ENCODE results near the gene FRMD5. TPM values are rescaled to one million over a fixed set of nuclear protein-coding genes. Genes with fewer than 3 reads are reported as not detected.

FRMD5 gene
- polyA plus RNA-seq, 1 donor from 2014 or later, result 25.8 TPM

DNA sequence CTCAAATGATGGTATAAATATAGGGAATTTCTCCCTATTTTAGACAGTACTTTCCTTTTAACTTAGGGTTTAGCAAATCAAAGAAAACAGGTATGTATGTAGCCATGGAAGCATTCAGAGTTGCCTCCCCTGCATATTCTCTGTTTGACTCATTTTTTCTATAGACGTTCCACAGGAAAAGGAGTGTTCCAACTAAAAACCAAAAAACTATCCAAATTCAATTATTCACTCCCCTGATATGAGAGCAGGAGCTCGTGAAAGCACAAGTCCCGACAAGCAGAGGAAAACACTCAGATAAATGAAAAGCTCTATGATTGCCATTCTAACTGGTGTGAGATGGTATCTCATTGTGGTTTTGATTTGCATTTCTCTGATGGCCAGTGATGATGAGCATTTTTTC lies 119.5 kb downstream of the FRMD5 start:
- H3F3A ChIP-seq (ENCODE audit: insufficient read depth, low read length, poor library complexity, severe bottlenecking), result no peaks in the 10 kb centered on the region
- no peak for TF ChIP-seq EZH2 (IDR thresholded peaks at IDR 0.05; ENCODE audit: borderline replicate concordance, insufficient read depth, low read length, poor library complexity, severe bottlenecking)
- TF ChIP-seq, protein P1, sequence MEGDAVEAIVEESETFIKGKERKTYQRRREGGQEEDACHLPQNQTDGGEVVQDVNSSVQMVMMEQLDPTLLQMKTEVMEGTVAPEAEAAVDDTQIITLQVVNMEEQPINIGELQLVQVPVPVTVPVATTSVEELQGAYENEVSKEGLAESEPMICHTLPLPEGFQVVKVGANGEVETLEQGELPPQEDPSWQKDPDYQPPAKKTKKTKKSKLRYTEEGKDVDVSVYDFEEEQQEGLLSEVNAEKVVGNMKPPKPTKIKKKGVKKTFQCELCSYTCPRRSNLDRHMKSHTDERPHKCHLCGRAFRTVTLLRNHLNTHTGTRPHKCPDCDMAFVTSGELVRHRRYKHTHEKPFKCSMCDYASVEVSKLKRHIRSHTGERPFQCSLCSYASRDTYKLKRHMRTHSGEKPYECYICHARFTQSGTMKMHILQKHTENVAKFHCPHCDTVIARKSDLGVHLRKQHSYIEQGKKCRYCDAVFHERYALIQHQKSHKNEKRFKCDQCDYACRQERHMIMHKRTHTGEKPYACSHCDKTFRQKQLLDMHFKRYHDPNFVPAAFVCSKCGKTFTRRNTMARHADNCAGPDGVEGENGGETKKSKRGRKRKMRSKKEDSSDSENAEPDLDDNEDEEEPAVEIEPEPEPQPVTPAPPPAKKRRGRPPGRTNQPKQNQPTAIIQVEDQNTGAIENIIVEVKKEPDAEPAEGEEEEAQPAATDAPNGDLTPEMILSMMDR (IDR thresholded peaks at IDR 0.05; ENCODE audit: poor library complexity, severe bottlenecking), result no peak
- TF ChIP-seq POLR2AphosphoS5 (IDR thresholded peaks at IDR 0.05), result no peak
- no peak for TF ChIP-seq MXI1 (conservative IDR thresholded peaks at IDR 0.05; ENCODE audit: poor library complexity, severe bottlenecking)
- no peak for TF ChIP-seq EP300 (conservative IDR thresholded peaks at IDR 0.05; ENCODE audit: poor library complexity, severe bottlenecking)
- TF ChIP-seq, protein P2, sequence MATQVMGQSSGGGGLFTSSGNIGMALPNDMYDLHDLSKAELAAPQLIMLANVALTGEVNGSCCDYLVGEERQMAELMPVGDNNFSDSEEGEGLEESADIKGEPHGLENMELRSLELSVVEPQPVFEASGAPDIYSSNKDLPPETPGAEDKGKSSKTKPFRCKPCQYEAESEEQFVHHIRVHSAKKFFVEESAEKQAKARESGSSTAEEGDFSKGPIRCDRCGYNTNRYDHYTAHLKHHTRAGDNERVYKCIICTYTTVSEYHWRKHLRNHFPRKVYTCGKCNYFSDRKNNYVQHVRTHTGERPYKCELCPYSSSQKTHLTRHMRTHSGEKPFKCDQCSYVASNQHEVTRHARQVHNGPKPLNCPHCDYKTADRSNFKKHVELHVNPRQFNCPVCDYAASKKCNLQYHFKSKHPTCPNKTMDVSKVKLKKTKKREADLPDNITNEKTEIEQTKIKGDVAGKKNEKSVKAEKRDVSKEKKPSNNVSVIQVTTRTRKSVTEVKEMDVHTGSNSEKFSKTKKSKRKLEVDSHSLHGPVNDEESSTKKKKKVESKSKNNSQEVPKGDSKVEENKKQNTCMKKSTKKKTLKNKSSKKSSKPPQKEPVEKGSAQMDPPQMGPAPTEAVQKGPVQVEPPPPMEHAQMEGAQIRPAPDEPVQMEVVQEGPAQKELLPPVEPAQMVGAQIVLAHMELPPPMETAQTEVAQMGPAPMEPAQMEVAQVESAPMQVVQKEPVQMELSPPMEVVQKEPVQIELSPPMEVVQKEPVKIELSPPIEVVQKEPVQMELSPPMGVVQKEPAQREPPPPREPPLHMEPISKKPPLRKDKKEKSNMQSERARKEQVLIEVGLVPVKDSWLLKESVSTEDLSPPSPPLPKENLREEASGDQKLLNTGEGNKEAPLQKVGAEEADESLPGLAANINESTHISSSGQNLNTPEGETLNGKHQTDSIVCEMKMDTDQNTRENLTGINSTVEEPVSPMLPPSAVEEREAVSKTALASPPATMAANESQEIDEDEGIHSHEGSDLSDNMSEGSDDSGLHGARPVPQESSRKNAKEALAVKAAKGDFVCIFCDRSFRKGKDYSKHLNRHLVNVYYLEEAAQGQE (IDR thresholded peaks at IDR 0.05; ENCODE audit: borderline replicate concordance), result no peak
- TF ChIP-seq SMC3 (conservative IDR thresholded peaks at IDR 0.05; ENCODE audit: poor library complexity), result no peak
- no peak for TF ChIP-seq TAF1 (IDR thresholded peaks at IDR 0.05; ENCODE audit: low read depth)
- TF ChIP-seq RAD21 (conservative IDR thresholded peaks at IDR 0.05), result no peak
- peaks cover 5% of the 10 kb centered on the region for H3K79me2 ChIP-seq (replicated peaks; ENCODE audit: insufficient read depth, low read length)
- H3K36me3 ChIP-seq (ENCODE audit: insufficient read depth, low read length), result no peaks in the 10 kb centered on the region
- H3K4me3 ChIP-seq (ENCODE audit: low read length), result no peak overlapping the region
- no peaks in the 10 kb centered on the region for H3K27me3 ChIP-seq (ENCODE audit: insufficient read depth, low read depth, low read length)
- no peaks in the 10 kb centered on the region for H4K20me1 ChIP-seq (ENCODE audit: insufficient read depth)
- no peak overlapping the region for H3K4me2 ChIP-seq (ENCODE audit: low read length)
- H3K27ac ChIP-seq (ENCODE audit: low read length), result no peak overlapping the region
- H3K9me2 ChIP-seq (ENCODE audit: insufficient read depth, low read length), result no peaks in the 10 kb centered on the region
- H3K9ac ChIP-seq (ENCODE audit: low read length), result no peak overlapping the region
- H3K9me3 ChIP-seq (ENCODE audit: low read length), result peaks cover 5% of the 10 kb centered on the region
- no peak overlapping the region for H2AFZ ChIP-seq (ENCODE audit: low read depth, low read length)

DNA sequence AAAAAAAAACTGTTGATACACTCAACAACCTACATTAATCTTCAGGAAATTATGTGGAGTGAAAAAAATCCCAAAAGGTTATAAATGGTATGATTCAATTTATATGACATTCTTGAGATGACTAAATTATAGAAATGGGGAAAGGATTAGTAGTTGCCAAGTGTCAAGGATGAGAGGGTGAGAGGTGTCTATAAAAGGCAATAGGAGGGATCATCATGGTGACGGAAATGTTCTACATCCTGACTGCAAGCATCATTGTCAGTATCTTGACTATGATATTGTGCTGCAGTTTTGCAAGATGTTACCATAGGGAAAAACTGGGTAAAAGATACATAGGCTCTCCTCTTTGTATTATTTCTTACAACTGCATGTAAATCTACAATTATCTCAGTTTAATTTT lies 125.6 kb downstream of the FRMD5 start:
- Histone ChIP-seq H3K79me2 (replicated peaks; ENCODE audit: insufficient read depth, low read length) (no peaks in the 10 kb centered on the region), H3K27ac (ENCODE audit: low read length) (no peak overlapping the region), H3K9me3 (ENCODE audit: low read length) (no peaks in the 10 kb centered on the region), H3K4me2 (ENCODE audit: low read length) (no peak overlapping the region), H3K9me2 (ENCODE audit: insufficient read depth, low read length) (no peaks in the 10 kb centered on the region), H4K20me1 (ENCODE audit: insufficient read depth) (no peaks in the 10 kb centered on the region), H2AFZ (ENCODE audit: low read depth, low read length) (no peak overlapping the region), H3K4me3 (ENCODE audit: low read length) (no peak overlapping the region), H3K27me3 (ENCODE audit: insufficient read depth, low read depth, low read length) (no peaks in the 10 kb centered on the region), H3F3A (ENCODE audit: insufficient read depth, low read length, poor library complexity, severe bottlenecking) (no peaks in the 10 kb centered on the region), H3K36me3 (ENCODE audit: insufficient read depth, low read length) (no peaks in the 10 kb centered on the region), H3K9ac (ENCODE audit: low read length) (no peak overlapping the region)
- no peak for TF ChIP-seq MXI1 (conservative IDR thresholded peaks at IDR 0.05; ENCODE audit: poor library complexity, severe bottlenecking)
- no peak for TF ChIP-seq POLR2AphosphoS5 (IDR thresholded peaks at IDR 0.05)
- TF ChIP-seq EP300 (conservative IDR thresholded peaks at IDR 0.05; ENCODE audit: poor library complexity, severe bottlenecking), result peak; percentile 28

DNA sequence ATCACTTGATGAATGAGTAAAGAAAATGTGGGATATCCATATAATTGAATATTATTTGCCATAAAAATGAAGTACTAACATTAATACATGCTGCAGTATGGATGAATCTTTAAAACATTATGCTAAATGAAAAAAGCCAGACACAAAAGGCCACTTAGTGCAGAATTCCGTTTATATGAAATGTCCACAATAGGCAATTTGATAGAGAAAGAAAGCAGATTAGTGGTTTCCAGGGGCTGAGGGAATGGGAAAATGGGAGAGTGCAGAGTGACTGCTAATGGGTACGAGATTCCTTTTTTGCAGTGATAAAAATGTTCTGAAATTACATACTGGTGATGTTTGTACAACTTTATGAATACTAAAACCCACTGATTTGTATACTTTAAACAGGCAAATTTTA lies 126.7 kb downstream of the FRMD5 start:
- H3K9ac ChIP-seq (ENCODE audit: low read length), result no peak overlapping the region
- H3K79me2 ChIP-seq (replicated peaks; ENCODE audit: insufficient read depth, low read length), result no peaks in the 10 kb centered on the region
- no peaks in the 10 kb centered on the region for H3K9me2 ChIP-seq (ENCODE audit: insufficient read depth, low read length)
- H2AFZ ChIP-seq (ENCODE audit: low read depth, low read length), result no peak overlapping the region
- H3K27ac ChIP-seq (ENCODE audit: low read length), result no peak overlapping the region
- H4K20me1 ChIP-seq (ENCODE audit: insufficient read depth), result no peaks in the 10 kb centered on the region
- TF ChIP-seq EZH2 (IDR thresholded peaks at IDR 0.05; ENCODE audit: borderline replicate concordance, insufficient read depth, low read length, poor library complexity, severe bottlenecking), result no peak
- TF ChIP-seq, protein P1 (IDR thresholded peaks at IDR 0.05; ENCODE audit: poor library complexity, severe bottlenecking), result no peak
- TF ChIP-seq TAF1 (IDR thresholded peaks at IDR 0.05; ENCODE audit: low read depth), result no peak
- no peak for TF ChIP-seq SMC3 (conservative IDR thresholded peaks at IDR 0.05; ENCODE audit: poor library complexity)
- no peak for TF ChIP-seq MXI1 (conservative IDR thresholded peaks at IDR 0.05; ENCODE audit: poor library complexity, severe bottlenecking)
- TF ChIP-seq RAD21 (conservative IDR thresholded peaks at IDR 0.05), result no peak
- TF ChIP-seq POLR2AphosphoS5 (IDR thresholded peaks at IDR 0.05), result no peak
- no peak for TF ChIP-seq EP300 (conservative IDR thresholded peaks at IDR 0.05; ENCODE audit: poor library complexity, severe bottlenecking)
- TF ChIP-seq, protein P2 (IDR thresholded peaks at IDR 0.05; ENCODE audit: borderline replicate concordance), result no peak
- H3K4me2 ChIP-seq (ENCODE audit: low read length), result no peak overlapping the region
- H3F3A ChIP-seq (ENCODE audit: insufficient read depth, low read length, poor library complexity, severe bottlenecking), result no peaks in the 10 kb centered on the region
- H3K27me3 ChIP-seq (ENCODE audit: insufficient read depth, low read depth, low read length), result no peaks in the 10 kb centered on the region
- H3K36me3 ChIP-seq (ENCODE audit: insufficient read depth, low read length), result peaks cover 5% of the 10 kb centered on the region
- no peaks in the 10 kb centered on the region for H3K9me3 ChIP-seq (ENCODE audit: low read length)
- no peak overlapping the region for H3K4me3 ChIP-seq (ENCODE audit: low read length)

Data from neural cell (in vitro differentiated cells).